Measurements from ENCODE around the gene CELA3A. TPM values are rescaled to one million over a fixed set of nuclear protein-coding genes. Genes with fewer than 3 reads are reported as not detected.

CELA3A gene
- total and polyA plus RNA-seq, 2 of the 8 experiments (the other 6 are each of a cell fraction or from before 2014, with no cell fraction given): not detected

- H4K20me1 ChIP-seq (replicated peaks in 1 of 2; ENCODE audit: control insufficient read depth in 1 of 2, insufficient read depth in 2 of 2, low read length in 2 of 2): no peaks in the 10 kb centered on the region
- H3K36me3 ChIP-seq (ENCODE audit: control insufficient read depth in 2 of 4, insufficient read depth in 4 of 4, low read length in 3 of 4): no peaks in the 10 kb centered on the region
- no peaks in the 10 kb centered on the region for H3K79me1 ChIP-seq (ENCODE audit: low read depth, low read length)
- no peak overlapping the region for H4K8ac ChIP-seq (ENCODE audit: extremely low read depth, insufficient read depth, low read length)
- FAIRE-seq (no peak), DNase-seq (ENCODE audit: low read depth in 1 of 2, low spot score in 2 of 2) (no peak)
- H3K79me2 ChIP-seq (ENCODE audit: control insufficient read depth in 1 of 2, insufficient read depth in 2 of 2, low read length in 2 of 2): no peaks in the 10 kb centered on the region
- no peaks in the 10 kb centered on the region for H3K9me3 ChIP-seq (ENCODE audit: insufficient read depth in 2 of 2, low read depth in 1 of 2, low read length in 1 of 2)
- H4K5ac ChIP-seq (ENCODE audit: insufficient read length, low read depth, low read length): no peak overlapping the region
- H3K56ac ChIP-seq (replicated peaks; ENCODE audit: insufficient read length, low read depth, low read length): no peak overlapping the region
- no peak overlapping the region for H4K91ac ChIP-seq (replicated peaks; ENCODE audit: insufficient read length, low read length)
- no peak overlapping the region; the same call in 1 of the 2 replicates for H2AK5ac ChIP-seq (ENCODE audit: low read depth, low read length)
- H2BK15ac ChIP-seq (ENCODE audit: low read length): 0 out of 2 replicates have a peak overlapping the region, but pooled peaks have one; percentile 20
- no peak overlapping the region for H3K14ac ChIP-seq (ENCODE audit: insufficient read length)
- CTCF ChIA-PET (ENCODE audit: partially characterized antibody): interaction anchor here (0.6 to 1.7 kb wide), 8 partner anchors 8 to 125 kb away, joined by 3 to 7 read pairs (median 3); no protein-coding TSS in a partner anchor
- H2AFZ ChIP-seq (ENCODE audit: low read length): peak overlapping the region; percentile 33; the same call in 1 of the 2 replicates
- POLR2A ChIA-PET (ENCODE audit: partially characterized antibody): interaction anchor here (0.9 to 2.0 kb wide), 3 partner anchors 11 to 22 kb away, joined by 3 to 13 read pairs (median 5); partner anchors contain the start of gene HSPG2
- H2BK20ac ChIP-seq (ENCODE audit: low read length): peak overlapping the region; percentile 80; the same call in 1 of the 2 replicates
- H3K18ac ChIP-seq (ENCODE audit: extremely low read depth, low read length): peak overlapping the region; percentile 62
- no peak overlapping the region for H3K4me3 ChIP-seq (ENCODE audit: extremely low read depth in 1 of 4, insufficient read depth in 2 of 4, low read depth in 3 of 4, low read length in 4 of 4)
- peak overlapping the region; percentile 29; the same call in 1 of the 2 replicates for H3K27ac ChIP-seq (ENCODE audit: low read depth, low read length)
- whole genome bisulfite sequencing, 2 experiments (ENCODE audit: extremely low coverage in 1 of 2, insufficient coverage in 1 of 2, insufficient read length in 1 of 2, insufficient replicate concordance in 2 of 2, low coverage in 1 of 2, low lambda C conversion rate in 2 of 2, missing lambda C conversion rate in 1 of 2): 88% methylated on average over 9 of the region's 9 CpGs; no CpG with 5 or more reads in 1 of the 2 experiments
- no peaks in the 10 kb centered on the region for H3K27me3 ChIP-seq (replicated peaks in 1 of 4; ENCODE audit: control insufficient read depth in 3 of 4, extremely low read depth in 1 of 4, insufficient read depth in 3 of 4, low read length in 3 of 4)
- H3K23me2 ChIP-seq (ENCODE audit: low read depth, low read length): no peaks in the 10 kb centered on the region
- peak overlapping the region; percentile 53; the same call in 1 of the 2 replicates for H2BK5ac ChIP-seq (ENCODE audit: low read depth, low read length)
- peaks cover 5 to 17% (median 11%) of the 10 kb centered on the region in 4 experiments; a peak in 6 of 7 replicates for H3K4me1 ChIP-seq (replicated peaks in 1 of 4; ENCODE audit: control insufficient read depth in 3 of 4, insufficient read depth in 4 of 4, low read length in 3 of 4)
- H2BK120ac ChIP-seq (replicated peaks; ENCODE audit: low read depth, low read length): peak overlapping the region; percentile 15
- H3K4ac ChIP-seq (replicated peaks; ENCODE audit: insufficient read length, low read depth, low read length): no peak overlapping the region
- no peak overlapping the region for H3K23ac ChIP-seq (ENCODE audit: insufficient read length)
- no peak overlapping the region for H3K9ac ChIP-seq (replicated peaks in 1 of 4; ENCODE audit: extremely low read depth in 1 of 4, low read depth in 3 of 4, low read length in 3 of 4)
- peak overlapping the region; percentile 82; the same call in 1 of the 2 replicates for H2BK12ac ChIP-seq (ENCODE audit: low read depth, low read length)
- 0 out of 4 replicates have a peak overlapping the region, but pooled peaks of 1 of the 2 experiments have one; percentile 14 for H3K4me2 ChIP-seq (ENCODE audit: insufficient read depth in 1 of 2, low read depth in 2 of 2, low read length in 2 of 2)
- TF ChIP-seq PHF8 (conservative IDR thresholded peaks at IDR 0.05; ENCODE audit: low read depth, low read length): no peak
- TF ChIP-seq SRF (IDR thresholded peaks at IDR 0.05; ENCODE audit: low read depth, low read length): no peak
- TF ChIP-seq GTF2F1 (IDR thresholded peaks at IDR 0.05; ENCODE audit: borderline replicate concordance, low read depth, low read length): no peak
- TF ChIP-seq MAFK (IDR thresholded peaks at IDR 0.05; ENCODE audit: low read depth, low read length): no peak
- no peak for TF ChIP-seq NRF1 (IDR thresholded peaks at IDR 0.05; ENCODE audit: low read depth, low read length)
- TF ChIP-seq KDM5A (IDR thresholded peaks at IDR 0.05; ENCODE audit: low read length): no peak
- no peak for TF ChIP-seq SIRT6 (IDR thresholded peaks at IDR 0.05; ENCODE audit: low read length)
- no peak for TF ChIP-seq SP2 (IDR thresholded peaks at IDR 0.05; ENCODE audit: low read length)
- TF ChIP-seq POLR2A (IDR thresholded peaks at IDR 0.05; ENCODE audit: control extremely low read depth in 1 of 2, low read depth in 2 of 2, low read length in 2 of 2): no peak
- TF ChIP-seq RAD21 (IDR thresholded peaks at IDR 0.05 in 1 of 2, conservative IDR thresholded peaks at IDR 0.05 in 1 of 2; ENCODE audit: low read depth in 2 of 2, low read length in 2 of 2): no peak
Measured at GRCh38 chr1:21955501-21956281, 45.8 kb upstream of the CELA3A start.
